ENCODE data around the gene LRP1. TPM values are rescaled to one million over a fixed set of nuclear protein-coding genes. Genes with fewer than 3 reads are reported as not detected.

LRP1 gene
- total RNA-seq, 4 donors from 2014 or later, result 185 to 292 (median 216) TPM

GRCh38 chr12:57210461-57210860, 82.2 kb downstream of the LRP1 start:
- ATAC-seq, result no peak
- Histone ChIP-seq H3K4me3 (no peak overlapping the region), H3K36me3 (peaks cover 0 to 73% of the 10 kb centered on the region in 2 donors), H3K4me1 (peaks cover 0 to 43% (median 3%) of the 10 kb centered on the region in 3 donors), H3K9me3 (no peaks in the 10 kb centered on the region), H3K27me3 (peaks cover 13% of the 10 kb centered on the region), H3K27ac (no peak overlapping the region)
- TF ChIP-seq POLR2AphosphoS5 (IDR thresholded peaks at IDR 0.05) (no peak), POLR2A (IDR thresholded peaks at IDR 0.05) (no peak), EP300 (IDR thresholded peaks at IDR 0.05) (no peak)
- WGBS, 2 donors (ENCODE audit: low coverage in 1 of 2), result 100% methylated on average over 2 of the region's 15 CpGs; no CpG with 5 or more reads in 1 of the 2 donors

DNA sequence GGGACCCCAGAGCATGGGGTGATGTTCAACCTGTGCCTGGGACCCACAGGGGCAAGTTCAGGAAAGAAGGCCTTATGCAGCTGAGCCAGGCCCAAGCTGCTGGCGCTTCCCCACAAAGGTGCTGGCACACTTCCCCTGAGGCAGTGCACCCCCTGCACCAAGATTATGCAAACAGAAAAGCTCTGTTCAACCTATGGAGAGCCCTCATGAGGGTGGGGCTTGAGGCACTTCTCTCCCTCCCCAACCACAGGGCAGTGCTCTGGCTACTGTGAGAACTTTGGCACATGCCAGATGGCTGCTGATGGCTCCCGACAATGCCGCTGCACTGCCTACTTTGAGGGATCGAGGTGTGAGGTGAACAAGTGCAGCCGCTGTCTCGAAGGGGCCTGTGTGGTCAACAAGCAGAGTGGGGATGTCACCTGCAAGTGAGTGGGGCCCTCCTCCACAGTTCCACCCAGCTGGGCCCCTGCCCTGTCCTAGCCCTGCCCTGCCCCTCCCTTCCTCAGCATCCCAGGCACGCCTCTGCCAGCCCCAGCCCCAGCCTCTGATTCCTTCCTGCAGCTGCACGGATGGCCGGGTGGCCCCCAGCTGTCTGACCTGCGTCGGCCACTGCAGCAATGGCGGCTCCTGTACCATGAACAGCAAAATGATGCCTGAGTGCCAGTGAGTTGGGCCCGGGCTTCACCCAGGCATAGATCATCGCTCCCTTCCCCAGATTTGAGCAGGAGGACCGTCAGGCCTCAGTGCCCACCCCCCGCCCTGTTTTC, 82.8 kb downstream of the LRP1 start:
- Histone ChIP-seq H3K4me1 (peaks cover 0 to 50% (median 5%) of the 10 kb centered on the region in 3 donors), H3K4me3 (no peak overlapping the region), H3K9me3 (no peaks in the 10 kb centered on the region), H3K27me3 (peaks cover 20% of the 10 kb centered on the region), H3K36me3 (peaks cover 0 to 66% of the 10 kb centered on the region in 2 donors), H3K27ac (no peak overlapping the region)
- TF ChIP-seq EP300 (IDR thresholded peaks at IDR 0.05) (no peak), POLR2AphosphoS5 (IDR thresholded peaks at IDR 0.05) (no peak), POLR2A (IDR thresholded peaks at IDR 0.05) (no peak)
- TF ChIP-seq, protein P1, sequence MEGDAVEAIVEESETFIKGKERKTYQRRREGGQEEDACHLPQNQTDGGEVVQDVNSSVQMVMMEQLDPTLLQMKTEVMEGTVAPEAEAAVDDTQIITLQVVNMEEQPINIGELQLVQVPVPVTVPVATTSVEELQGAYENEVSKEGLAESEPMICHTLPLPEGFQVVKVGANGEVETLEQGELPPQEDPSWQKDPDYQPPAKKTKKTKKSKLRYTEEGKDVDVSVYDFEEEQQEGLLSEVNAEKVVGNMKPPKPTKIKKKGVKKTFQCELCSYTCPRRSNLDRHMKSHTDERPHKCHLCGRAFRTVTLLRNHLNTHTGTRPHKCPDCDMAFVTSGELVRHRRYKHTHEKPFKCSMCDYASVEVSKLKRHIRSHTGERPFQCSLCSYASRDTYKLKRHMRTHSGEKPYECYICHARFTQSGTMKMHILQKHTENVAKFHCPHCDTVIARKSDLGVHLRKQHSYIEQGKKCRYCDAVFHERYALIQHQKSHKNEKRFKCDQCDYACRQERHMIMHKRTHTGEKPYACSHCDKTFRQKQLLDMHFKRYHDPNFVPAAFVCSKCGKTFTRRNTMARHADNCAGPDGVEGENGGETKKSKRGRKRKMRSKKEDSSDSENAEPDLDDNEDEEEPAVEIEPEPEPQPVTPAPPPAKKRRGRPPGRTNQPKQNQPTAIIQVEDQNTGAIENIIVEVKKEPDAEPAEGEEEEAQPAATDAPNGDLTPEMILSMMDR (IDR thresholded peaks at IDR 0.05), result no peak
- ATAC-seq, result no peak
- no CpG with 5 or more reads among the region's 16 CpGs for WGBS, 2 donors (ENCODE audit: low coverage in 1 of 2)

DNA sequence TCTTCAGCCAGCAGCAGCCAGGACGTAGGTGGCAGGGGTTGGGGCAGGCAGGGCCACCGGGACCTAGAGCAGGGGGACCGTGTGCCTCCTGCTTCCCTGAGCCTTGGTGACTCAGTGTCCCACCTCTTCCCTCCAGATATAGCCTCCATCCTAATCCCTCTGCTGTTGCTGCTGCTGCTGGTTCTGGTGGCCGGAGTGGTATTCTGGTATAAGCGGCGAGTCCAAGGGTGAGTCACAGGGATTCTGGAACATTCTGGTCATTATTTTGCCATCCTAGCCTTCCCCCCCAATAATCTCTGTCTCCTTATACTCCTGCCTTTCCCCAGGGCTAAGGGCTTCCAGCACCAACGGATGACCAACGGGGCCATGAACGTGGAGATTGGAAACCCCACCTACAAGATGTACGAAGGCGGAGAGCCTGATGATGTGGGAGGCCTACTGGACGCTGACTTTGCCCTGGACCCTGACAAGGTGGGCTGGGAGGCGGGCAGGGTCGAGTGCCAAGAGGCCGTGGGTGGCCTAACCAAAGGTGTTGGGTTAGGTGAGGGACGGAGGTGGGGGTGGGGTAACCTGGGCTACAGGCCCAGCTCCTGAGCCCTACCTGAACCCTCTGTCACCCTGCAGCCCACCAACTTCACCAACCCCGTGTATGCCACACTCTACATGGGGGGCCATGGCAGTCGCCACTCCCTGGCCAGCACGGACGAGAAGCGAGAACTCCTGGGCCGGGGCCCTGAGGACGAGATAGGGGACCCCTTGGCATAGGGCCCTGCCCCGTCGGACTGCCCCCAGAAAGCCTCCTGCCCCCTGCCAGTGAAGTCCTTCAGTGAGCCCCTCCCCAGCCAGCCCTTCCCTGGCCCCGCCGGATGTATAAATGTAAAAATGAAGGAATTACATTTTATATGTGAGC, 83.8 kb downstream of the LRP1 start:
- H3K27ac ChIP-seq, result peak overlapping the region in 1 of 4 donors; percentile 1
- no peak for ATAC-seq
- whole genome bisulfite sequencing, 2 donors (ENCODE audit: low coverage in 1 of 2), result 64% methylated on average over 3 of the region's 27 CpGs; no CpG with 5 or more reads in 1 of the 2 donors
- H3K4me1 ChIP-seq, result peaks cover 0 to 59% (median 12%) of the 10 kb centered on the region in 3 donors
- H3K4me3 ChIP-seq, result no peak overlapping the region
- H3K36me3 ChIP-seq, result peaks cover 0 to 57% of the 10 kb centered on the region in 2 donors
- TF ChIP-seq, protein P1 (IDR thresholded peaks at IDR 0.05), result no peak
- no peak for TF ChIP-seq EP300 (IDR thresholded peaks at IDR 0.05)
- no peak for TF ChIP-seq POLR2A (IDR thresholded peaks at IDR 0.05)
- no peak for TF ChIP-seq POLR2AphosphoS5 (IDR thresholded peaks at IDR 0.05)
- peaks cover 28% of the 10 kb centered on the region for H3K27me3 ChIP-seq
- H3K9me3 ChIP-seq, result no peaks in the 10 kb centered on the region

DNA sequence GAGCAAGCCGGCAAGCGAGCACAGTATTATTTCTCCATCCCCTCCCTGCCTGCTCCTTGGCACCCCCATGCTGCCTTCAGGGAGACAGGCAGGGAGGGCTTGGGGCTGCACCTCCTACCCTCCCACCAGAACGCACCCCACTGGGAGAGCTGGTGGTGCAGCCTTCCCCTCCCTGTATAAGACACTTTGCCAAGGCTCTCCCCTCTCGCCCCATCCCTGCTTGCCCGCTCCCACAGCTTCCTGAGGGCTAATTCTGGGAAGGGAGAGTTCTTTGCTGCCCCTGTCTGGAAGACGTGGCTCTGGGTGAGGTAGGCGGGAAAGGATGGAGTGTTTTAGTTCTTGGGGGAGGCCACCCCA, 84.4 kb downstream of the LRP1 start:
- WGBS, 2 donors (ENCODE audit: low coverage in 1 of 2), result no CpG with 5 or more reads among the region's 7 CpGs
- Histone ChIP-seq H3K27ac (peak overlapping the region in 2 of 4 donors; percentile 1 to 31), H3K4me3 (no peak overlapping the region), H3K9me3 (no peaks in the 10 kb centered on the region), H3K36me3 (peaks cover 0 to 53% of the 10 kb centered on the region in 2 donors), H3K4me1 (peaks cover 0 to 65% (median 17%) of the 10 kb centered on the region in 3 donors), H3K27me3 (peaks cover 34% of the 10 kb centered on the region)
- TF ChIP-seq POLR2AphosphoS5 (IDR thresholded peaks at IDR 0.05) (no peak), EP300 (IDR thresholded peaks at IDR 0.05) (no peak), POLR2A (IDR thresholded peaks at IDR 0.05) (no peak)
- TF ChIP-seq, protein P1 (IDR thresholded peaks at IDR 0.05), result no peak
- ATAC-seq, result no peak

DNA sequence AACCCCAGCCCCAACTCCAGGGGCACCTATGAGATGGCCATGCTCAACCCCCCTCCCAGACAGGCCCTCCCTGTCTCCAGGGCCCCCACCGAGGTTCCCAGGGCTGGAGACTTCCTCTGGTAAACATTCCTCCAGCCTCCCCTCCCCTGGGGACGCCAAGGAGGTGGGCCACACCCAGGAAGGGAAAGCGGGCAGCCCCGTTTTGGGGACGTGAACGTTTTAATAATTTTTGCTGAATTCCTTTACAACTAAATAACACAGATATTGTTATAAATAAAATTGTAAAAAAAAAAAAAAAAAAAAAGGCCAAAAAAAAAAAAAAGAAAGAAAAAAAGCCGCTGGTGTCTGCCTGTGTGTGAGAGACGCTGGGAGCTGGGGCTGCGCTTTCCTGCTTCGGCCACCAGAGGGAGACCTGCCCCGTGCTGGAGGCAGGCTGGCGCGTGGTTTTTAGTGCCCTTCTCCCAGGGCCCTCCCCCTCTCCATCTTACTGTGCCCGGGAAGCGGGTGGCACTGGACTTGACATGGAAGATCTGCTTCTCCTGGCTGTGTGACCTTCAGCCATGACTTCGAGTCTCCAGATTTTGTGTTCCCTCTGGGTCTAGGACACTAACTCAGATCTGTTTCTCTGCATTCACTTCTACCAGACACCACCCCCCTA, 84.9 kb downstream of the LRP1 start:
- peak; percentile 78 for ATAC-seq

More for the DNA sequence above, 84.9 kb downstream of the LRP1 start:
- peak; percentile 20 for TF ChIP-seq POLR2AphosphoS5 (IDR thresholded peaks at IDR 0.05)
- no peak for TF ChIP-seq EP300 (IDR thresholded peaks at IDR 0.05)
- no peak for TF ChIP-seq POLR2A (IDR thresholded peaks at IDR 0.05)
- TF ChIP-seq, protein P1 (IDR thresholded peaks at IDR 0.05), result peak in 3 of 4 experiments; percentile 87 to 97 (median 90)
- Histone ChIP-seq H3K4me3 (no peak overlapping the region), H3K27ac (peak overlapping the region in 2 of 4 donors; percentile 1 to 31), H3K36me3 (peaks cover 0 to 48% of the 10 kb centered on the region in 2 donors), H3K9me3 (no peaks in the 10 kb centered on the region), H3K4me1 (peaks cover 0 to 62% (median 17%) of the 10 kb centered on the region in 3 donors), H3K27me3 (peaks cover 39% of the 10 kb centered on the region)
- 0 to 6% methylated on average over 7 to 11 of the region's 16 CpGs for WGBS, 2 donors (ENCODE audit: low coverage in 1 of 2)

Measured in gastroesophageal sphincter (tissue), 4 donors.